ENCODE measurements around the gene IQCB1. TPM values are rescaled to one million over a fixed set of nuclear protein-coding genes. Genes with fewer than 3 reads are reported as not detected.

Gene IQCB1
- total RNA-seq, 4 donors from 2014 or later = 8.2 to 33.8 (median 23.3) TPM

DNA sequence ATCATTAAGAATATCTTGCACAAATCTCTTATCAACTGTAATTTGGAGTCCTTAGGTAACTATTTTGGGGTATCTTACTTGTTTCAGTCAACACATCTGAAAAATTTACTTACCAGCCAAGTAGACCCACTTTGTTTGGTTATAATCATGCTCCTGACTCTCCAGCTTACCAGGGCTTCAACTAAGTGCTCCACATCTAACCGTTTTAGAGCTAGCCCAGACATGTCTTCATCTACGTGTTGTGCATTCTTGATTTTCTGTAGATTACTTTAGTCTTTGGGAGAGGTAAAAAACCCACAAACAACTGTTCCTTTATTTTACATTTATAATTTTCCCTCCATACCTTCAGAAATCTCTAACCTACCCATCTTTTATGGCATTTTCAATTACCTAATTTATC, 17.4 kb upstream of the IQCB1 start:
- Histone ChIP-seq H3K4me3 (no peak overlapping the region), H3K9me3 (no peaks in the 10 kb centered on the region), H3K4me1 (no peaks in the 10 kb centered on the region), H3K27ac (no peak overlapping the region), H3K27me3 (no peaks in the 10 kb centered on the region), H3K36me3 (peaks cover 0 to 5% (median 0%) of the 10 kb centered on the region in 3 donors)
- 41 to 57% methylated on average over 2 of the region's 2 CpGs for WGBS, 2 donors
- no peak for DNase-seq
- TF ChIP-seq, protein P1, sequence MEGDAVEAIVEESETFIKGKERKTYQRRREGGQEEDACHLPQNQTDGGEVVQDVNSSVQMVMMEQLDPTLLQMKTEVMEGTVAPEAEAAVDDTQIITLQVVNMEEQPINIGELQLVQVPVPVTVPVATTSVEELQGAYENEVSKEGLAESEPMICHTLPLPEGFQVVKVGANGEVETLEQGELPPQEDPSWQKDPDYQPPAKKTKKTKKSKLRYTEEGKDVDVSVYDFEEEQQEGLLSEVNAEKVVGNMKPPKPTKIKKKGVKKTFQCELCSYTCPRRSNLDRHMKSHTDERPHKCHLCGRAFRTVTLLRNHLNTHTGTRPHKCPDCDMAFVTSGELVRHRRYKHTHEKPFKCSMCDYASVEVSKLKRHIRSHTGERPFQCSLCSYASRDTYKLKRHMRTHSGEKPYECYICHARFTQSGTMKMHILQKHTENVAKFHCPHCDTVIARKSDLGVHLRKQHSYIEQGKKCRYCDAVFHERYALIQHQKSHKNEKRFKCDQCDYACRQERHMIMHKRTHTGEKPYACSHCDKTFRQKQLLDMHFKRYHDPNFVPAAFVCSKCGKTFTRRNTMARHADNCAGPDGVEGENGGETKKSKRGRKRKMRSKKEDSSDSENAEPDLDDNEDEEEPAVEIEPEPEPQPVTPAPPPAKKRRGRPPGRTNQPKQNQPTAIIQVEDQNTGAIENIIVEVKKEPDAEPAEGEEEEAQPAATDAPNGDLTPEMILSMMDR (IDR thresholded peaks at IDR 0.05) = no peak
- no peak for TF ChIP-seq POLR2A (IDR thresholded peaks at IDR 0.05)
- intact Hi-C loops (cut with DNase I) = no loop called here

DNA sequence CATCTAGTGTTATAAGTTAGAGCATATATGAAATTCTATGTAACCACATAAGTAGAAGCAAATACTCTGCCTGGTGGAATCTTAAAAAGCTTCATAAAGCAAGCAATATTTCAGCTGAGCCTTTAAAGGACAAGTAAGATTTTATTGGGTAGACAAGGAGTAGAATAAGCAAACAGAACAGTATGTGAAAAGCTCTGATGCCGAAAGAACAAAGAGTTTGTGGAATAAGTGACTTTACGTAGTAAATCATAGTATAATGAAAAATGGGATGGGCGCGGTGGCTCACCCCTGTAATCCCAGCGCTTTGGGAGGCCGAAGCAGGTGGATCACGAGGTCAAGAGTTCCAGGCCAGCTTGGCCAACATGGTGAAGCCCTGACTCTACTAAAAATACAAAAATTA, 10.0 kb upstream of the IQCB1 start:
- intact Hi-C loops (cut with DNase I) = no loop called here
- H3K4me3 ChIP-seq = no peak overlapping the region
- WGBS, 2 donors = 89 to 92% methylated on average over 7 of the region's 7 CpGs
- H3K27me3 ChIP-seq = no peaks in the 10 kb centered on the region
- H3K27ac ChIP-seq = no peak overlapping the region
- H3K4me1 ChIP-seq = no peaks in the 10 kb centered on the region
- H3K36me3 ChIP-seq = no peaks in the 10 kb centered on the region
- DNase-seq = no peak
- no peaks in the 10 kb centered on the region for H3K9me3 ChIP-seq
- TF ChIP-seq, protein P1 (IDR thresholded peaks at IDR 0.05) = no peak
- TF ChIP-seq POLR2A (IDR thresholded peaks at IDR 0.05) = no peak

DNA sequence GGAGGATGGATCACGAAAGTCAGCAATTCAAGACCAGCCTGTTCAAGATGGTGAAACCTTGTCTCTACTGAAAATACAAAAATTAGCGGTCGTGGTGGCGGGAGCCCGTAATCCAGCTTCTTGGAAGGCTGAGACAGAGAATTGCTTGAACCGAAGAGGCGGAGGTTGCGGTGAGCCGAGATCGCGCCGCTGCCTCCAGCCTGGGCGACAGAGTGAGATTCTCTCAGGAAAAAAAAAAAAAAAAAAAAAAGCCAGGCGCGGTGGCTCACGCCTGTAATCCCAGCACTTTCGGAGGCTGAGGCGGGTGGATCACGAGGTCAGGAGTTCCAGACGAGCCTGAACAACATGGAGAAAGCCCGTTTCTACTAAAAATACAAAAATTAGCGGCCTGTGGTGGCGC, 5.1 kb upstream of the IQCB1 start:
- peaks cover 0 to 10% (median 0%) of the 10 kb centered on the region in 3 donors for H3K4me1 ChIP-seq
- TF ChIP-seq POLR2A (IDR thresholded peaks at IDR 0.05) = no peak
- TF ChIP-seq, protein P1 (IDR thresholded peaks at IDR 0.05) = no peak
- no peaks in the 10 kb centered on the region for H3K36me3 ChIP-seq
- no peaks in the 10 kb centered on the region for H3K27me3 ChIP-seq
- no peak overlapping the region for H3K4me3 ChIP-seq
- H3K27ac ChIP-seq = no peak overlapping the region
- no peak for DNase-seq
- WGBS, 2 donors = 92 to 93% methylated on average over 8 to 20 of the region's 23 CpGs
- H3K9me3 ChIP-seq = no peaks in the 10 kb centered on the region
- intact Hi-C loops (cut with DNase I) = no loop called here

DNA sequence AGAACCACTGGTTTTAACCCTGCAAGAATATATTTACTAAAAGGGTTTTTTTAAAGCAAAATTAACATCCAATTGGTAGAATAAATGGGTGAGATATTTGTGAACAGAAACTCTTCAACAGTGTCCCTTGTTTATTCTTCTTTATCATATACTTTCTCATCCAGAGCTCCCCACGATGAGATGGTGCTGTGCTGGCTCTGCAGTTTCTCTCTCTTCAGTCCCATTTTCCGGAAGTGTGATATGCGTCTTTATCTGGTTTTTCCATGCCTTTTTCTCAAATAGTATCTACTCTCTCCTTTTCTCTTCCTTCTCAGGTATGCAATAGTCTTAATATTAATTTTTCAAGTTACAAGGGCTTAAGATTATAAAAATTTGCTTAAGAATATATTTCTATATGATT, 1.6 kb upstream of the IQCB1 start:
- Histone ChIP-seq H3K36me3 (peaks cover 0 to 11% (median 0%) of the 10 kb centered on the region in 3 donors), H3K9me3 (no peaks in the 10 kb centered on the region), H3K27me3 (no peaks in the 10 kb centered on the region), H3K4me1 (peaks cover 4 to 34% (median 9%) of the 10 kb centered on the region in 3 donors), H3K4me3 (peak overlapping the region in 1 of 4 donors; percentile 78), H3K27ac (no peak overlapping the region)
- TF ChIP-seq, protein P1 (IDR thresholded peaks at IDR 0.05) = no peak
- no peak for TF ChIP-seq POLR2A (IDR thresholded peaks at IDR 0.05)
- 65 to 73% methylated on average over 3 of the region's 3 CpGs for WGBS, 2 donors
- intact Hi-C loops (cut with DNase I) = no loop called here
- DNase-seq = no peak

DNA sequence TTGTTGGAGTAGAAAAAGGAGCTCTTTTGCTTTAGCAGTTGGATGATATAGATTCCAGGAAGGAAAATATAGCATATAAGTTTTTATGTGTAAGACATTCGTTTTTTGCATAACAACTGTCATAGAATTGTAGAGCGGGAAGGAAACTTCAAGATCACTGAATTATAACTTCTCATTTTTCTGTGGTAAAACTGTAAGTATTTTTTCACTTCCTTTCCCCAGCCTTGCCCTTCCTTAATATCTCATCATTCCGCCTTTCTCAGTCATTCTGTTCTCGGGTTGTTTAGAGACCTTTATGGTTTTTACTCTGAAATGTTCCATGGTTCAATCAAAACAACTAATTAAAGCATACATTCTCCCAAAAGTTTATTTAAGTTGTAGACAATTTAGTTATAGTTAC, 1.2 kb upstream of the IQCB1 start:
- H3K4me3 ChIP-seq = peak overlapping the region; percentile 64 to 78 (median 76)
- intact Hi-C loops (cut with DNase I) = no loop called here
- H3K27ac ChIP-seq = peak overlapping the region in 1 of 4 donors; percentile 92
- WGBS, 2 donors = 54 to 78% methylated on average over 4 of the region's 4 CpGs
- DNase-seq = no peak
- no peaks in the 10 kb centered on the region for H3K27me3 ChIP-seq
- peaks cover 4 to 34% (median 9%) of the 10 kb centered on the region in 3 donors for H3K4me1 ChIP-seq
- TF ChIP-seq, protein P1 (IDR thresholded peaks at IDR 0.05) = no peak
- no peak for TF ChIP-seq POLR2A (IDR thresholded peaks at IDR 0.05)
- peaks cover 0 to 15% (median 0%) of the 10 kb centered on the region in 3 donors for H3K36me3 ChIP-seq
- no peaks in the 10 kb centered on the region for H3K9me3 ChIP-seq
